Stimulated activated naive B cell treated with anti-CD40 and anti-IgM and Interleukin-4, amounts not matched to agents 10 μg/mL and 1 μg/mL and 100 μg/mL, for 72 hours (primary cell): ENCODE measurements around the gene THAP7.

Experiments used
- ATAC-seq, 2 donors: fragments of 150-1000 bp; cut with Tn5 transposase; replicated peaks; 2 replicates each; pipeline ENCODE4 v1.10.0; 2021; ENCODE audit warnings: moderate library complexity in 1 of 2
- DNase-seq: peaks from one replicate; pipeline ENCODE4 v3.0.0; 2021
- H3K27ac Mint-ChIP-seq: one replicate; pipeline ENCODE4 v1.8.0; 2022; ENCODE audit warnings: mild to moderate bottlenecking, mixed read lengths
- H3K27me3 Mint-ChIP-seq, 2 donors: one replicate each; pipeline ENCODE4 v1.8.0; 2022; ENCODE audit warnings: mixed read lengths in 2 of 2
- H3K36me3 Mint-ChIP-seq, 2 donors: one replicate each; pipeline ENCODE4 v1.8.0; 2022; ENCODE audit warnings: mixed read lengths in 2 of 2, mild to moderate bottlenecking in 1 of 2
- H3K4me1 Mint-ChIP-seq, 2 donors: one replicate each; pipeline ENCODE4 v1.8.0; 2022; ENCODE audit warnings: mixed read lengths in 2 of 2, mild to moderate bottlenecking in 1 of 2
- H3K4me3 Mint-ChIP-seq, 2 donors: one replicate each; pipeline ENCODE4 v1.8.0; 2022; ENCODE audit warnings: mild to moderate bottlenecking in 2 of 2, mixed read lengths in 2 of 2, moderate library complexity in 1 of 2
- H3K9me3 Mint-ChIP-seq, 2 donors: one replicate each; pipeline ENCODE4 v1.8.0; 2022; ENCODE audit warnings: mixed read lengths in 2 of 2, mild to moderate bottlenecking in 1 of 2

Gene THAP7

DNA sequence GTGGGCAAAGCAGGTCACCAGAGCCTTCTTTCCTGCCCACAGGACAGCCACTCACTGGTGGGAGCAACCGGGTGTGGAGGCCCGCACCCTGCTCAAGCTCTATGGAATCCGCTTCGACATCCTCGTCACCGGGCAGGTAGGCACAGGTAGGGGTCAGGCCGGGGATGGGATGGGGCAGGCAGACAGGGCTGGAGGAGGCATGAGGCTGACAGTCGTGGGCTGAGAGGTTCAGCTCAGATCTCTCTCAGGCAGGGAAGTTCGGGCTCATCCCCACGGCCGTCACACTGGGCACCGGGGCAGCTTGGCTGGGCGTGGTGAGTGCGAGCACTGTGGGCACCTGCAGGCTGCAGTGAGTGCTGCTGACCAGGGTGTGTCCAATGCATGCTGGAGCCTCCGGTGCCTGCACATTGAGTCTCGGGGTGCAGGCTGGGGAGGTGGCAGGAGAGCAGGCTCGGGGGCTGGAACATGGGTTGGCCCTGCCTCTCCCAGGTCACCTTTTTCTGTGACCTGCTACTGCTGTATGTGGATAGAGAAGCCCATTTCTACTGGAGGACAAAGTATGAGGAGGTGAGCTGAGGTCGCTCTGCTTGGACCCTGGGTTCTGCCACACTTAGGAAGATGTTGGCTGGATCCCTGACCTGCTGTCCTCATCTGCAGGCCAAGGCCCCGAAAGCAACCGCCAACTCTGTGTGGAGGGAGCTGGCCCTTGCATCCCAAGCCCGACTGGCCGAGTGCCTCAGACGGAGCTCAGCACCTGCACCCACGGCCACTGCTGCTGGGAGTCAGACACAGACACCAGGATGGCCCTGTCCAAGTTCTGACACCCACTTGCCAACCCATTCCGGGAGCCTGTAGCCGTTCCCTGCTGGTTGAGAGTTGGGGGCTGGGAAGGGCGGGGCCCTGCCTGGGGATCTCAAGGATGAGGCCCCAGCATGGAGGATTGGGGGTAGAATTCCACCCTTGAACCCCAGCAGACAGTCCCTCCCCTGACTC lies 24.1 kb upstream of the THAP7 start:
- ATAC-seq (no peak), DNase-seq (no peak)
- Mint-ChIP-seq H3K27ac (peak overlapping the region; percentile 47), H3K36me3 (no peaks in the 10 kb centered on the region), H3K4me1 (peaks cover 5 to 9% of the 10 kb centered on the region in 2 donors), H3K4me3 (no peak overlapping the region), H3K27me3 (peaks cover 29 to 40% of the 10 kb centered on the region in 2 donors), H3K9me3 (no peaks in the 10 kb centered on the region)

DNA sequence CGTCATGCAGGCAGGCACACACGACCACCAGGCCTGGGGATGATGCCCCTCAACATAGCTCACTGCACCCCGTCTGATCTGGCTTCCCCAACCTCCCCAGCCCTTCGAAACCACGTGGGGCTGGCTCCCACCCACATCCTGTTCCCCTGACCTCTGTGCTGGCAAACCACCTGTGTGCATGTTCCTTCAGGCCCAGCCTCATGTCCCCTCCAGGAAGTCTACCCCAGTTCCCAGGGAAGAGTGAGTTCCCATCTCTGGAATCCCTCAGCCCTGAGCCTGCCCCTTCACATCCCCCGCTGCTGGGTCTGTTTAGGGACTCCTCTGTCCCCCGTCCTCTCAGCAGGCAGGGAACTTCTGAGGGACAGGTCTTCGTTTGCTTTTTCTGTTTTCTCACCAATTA lies 23.3 kb upstream of the THAP7 start:
- DNase-seq (no peak), ATAC-seq (no peak)
- Mint-ChIP-seq H3K36me3 (no peaks in the 10 kb centered on the region), H3K27ac (peak overlapping the region; percentile 47), H3K27me3 (peaks cover 23 to 40% of the 10 kb centered on the region in 2 donors), H3K4me1 (peaks cover 5 to 7% of the 10 kb centered on the region in 2 donors), H3K4me3 (no peak overlapping the region), H3K9me3 (no peaks in the 10 kb centered on the region)

DNA sequence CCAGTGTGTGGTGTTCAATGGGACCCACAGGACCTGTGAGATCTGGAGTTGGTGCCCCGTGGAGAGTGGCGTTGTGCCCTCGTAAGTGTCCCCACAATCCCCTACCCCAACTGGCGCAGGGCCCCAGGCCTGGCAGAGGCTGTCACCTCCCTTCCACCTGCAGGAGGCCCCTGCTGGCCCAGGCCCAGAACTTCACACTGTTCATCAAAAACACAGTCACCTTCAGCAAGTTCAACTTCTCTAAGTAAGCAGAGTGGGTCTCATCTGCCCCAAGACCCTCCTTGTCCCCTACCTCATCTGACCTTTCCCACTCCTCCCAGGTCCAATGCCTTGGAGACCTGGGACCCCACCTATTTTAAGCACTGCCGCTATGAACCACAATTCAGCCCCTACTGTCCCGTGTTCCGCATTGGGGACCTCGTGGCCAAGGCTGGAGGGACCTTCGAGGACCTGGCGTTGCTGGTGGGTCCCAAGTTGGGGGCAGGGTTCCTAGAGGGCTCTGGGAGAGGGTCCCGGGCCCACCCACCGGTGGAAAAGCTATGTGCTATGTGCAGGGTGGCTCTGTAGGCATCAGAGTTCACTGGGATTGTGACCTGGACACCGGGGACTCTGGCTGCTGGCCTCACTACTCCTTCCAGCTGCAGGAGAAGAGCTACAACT lies 21.2 kb upstream of the THAP7 start:
- no peaks in the 10 kb centered on the region for H3K9me3 Mint-ChIP-seq
- H3K27ac Mint-ChIP-seq: no peak overlapping the region
- H3K4me3 Mint-ChIP-seq: no peak overlapping the region
- DNase-seq (no peak), ATAC-seq (peak in 1 of 2 donors; percentile 34)
- peaks cover 5 to 7% of the 10 kb centered on the region in 2 donors for H3K4me1 Mint-ChIP-seq
- no peaks in the 10 kb centered on the region for H3K36me3 Mint-ChIP-seq
- peaks cover 11 to 31% of the 10 kb centered on the region in 2 donors for H3K27me3 Mint-ChIP-seq

DNA sequence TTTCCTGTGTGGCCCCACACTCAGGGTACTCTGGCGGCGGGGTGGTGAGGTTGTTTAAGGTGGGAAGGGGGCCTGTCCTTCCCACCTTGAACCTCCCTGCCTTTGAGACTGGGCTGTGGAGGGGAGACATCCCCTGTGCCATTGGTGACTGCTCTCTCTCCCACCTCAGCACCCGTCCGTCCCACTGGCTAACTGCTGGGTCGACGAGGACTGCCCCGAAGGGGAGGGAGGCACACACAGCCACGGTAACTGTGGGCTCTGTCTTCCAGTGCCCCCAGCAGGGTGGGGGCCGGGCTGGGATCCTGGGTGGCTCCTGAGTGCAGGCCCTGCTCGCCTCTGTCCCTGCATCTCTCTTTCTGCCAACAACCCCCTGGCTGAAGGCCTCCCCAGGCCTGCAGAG lies 20.6 kb upstream of the THAP7 start:
- no peak overlapping the region for H3K4me3 Mint-ChIP-seq
- DNase-seq: no peak
- H3K27ac Mint-ChIP-seq: no peak overlapping the region

DNA sequence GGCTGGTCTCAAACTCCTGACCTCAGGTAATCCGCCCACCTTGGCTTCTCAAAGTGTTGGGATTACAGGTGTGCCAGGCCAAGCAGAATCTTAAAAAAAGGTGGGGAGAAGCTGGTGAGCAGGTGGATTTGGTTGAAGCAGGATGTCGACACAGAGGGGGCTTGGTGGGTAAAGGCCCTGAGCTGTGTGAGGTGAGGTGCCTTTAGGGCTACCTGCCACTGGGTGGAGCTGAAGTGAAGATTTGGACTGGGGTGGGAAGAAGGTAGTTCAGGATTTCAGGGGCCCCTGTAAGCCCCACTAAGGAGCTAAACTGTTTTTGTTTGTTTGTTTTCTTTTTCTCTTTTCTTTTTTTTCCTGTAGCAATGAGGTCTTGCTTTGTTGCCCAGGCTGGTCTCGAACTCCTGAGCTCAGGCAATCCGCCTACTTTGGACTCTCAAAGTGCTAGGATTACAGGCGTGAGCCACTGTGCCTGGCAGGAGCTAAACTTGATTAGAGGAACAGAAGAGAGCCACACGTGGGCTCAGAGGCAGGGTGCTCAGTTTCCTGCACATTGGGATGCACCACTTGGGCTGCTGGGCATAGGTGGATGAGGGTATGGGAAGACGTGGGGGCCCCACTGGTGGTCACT lies 19.0 kb upstream of the THAP7 start:
- no peak overlapping the region for H3K4me3 Mint-ChIP-seq
- H3K4me1 Mint-ChIP-seq: peaks cover 11 to 13% of the 10 kb centered on the region in 2 donors
- H3K27me3 Mint-ChIP-seq: peaks cover 10 to 43% of the 10 kb centered on the region in 2 donors
- no peak for DNase-seq
- no peaks in the 10 kb centered on the region for H3K9me3 Mint-ChIP-seq
- H3K27ac Mint-ChIP-seq: no peak overlapping the region
- ATAC-seq: peak; percentile 68 to 84
- no peaks in the 10 kb centered on the region for H3K36me3 Mint-ChIP-seq

More for the DNA sequence above, 20.6 kb upstream of the THAP7 start:
- no peaks in the 10 kb centered on the region for H3K36me3 Mint-ChIP-seq
- H3K9me3 Mint-ChIP-seq: no peaks in the 10 kb centered on the region
- peaks cover 5 to 7% of the 10 kb centered on the region in 2 donors for H3K4me1 Mint-ChIP-seq
- no peak for ATAC-seq
- peaks cover 15 to 35% of the 10 kb centered on the region in 2 donors for H3K27me3 Mint-ChIP-seq

DNA sequence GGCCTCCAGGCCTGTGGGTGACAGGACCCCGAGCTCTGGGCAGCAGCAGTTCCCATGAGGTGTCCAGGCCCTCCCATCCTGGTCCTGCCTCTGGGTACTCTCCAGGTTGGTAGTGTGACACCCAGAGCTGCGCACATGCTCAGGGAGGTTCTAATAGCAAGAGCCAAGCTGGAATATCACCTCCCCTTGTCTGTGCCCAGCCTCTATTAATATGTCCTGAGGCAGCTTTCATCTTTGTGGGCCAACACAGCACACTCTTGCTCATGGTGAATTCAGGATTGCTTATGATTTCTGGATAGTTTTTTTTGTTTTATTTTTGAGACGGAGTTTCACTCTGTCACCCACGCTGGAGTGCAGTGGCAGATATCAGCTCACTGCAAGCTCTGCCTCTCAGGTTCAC lies 16.4 kb upstream of the THAP7 start:
- H3K4me3 Mint-ChIP-seq: no peak overlapping the region
- H3K9me3 Mint-ChIP-seq: no peaks in the 10 kb centered on the region
- H3K4me1 Mint-ChIP-seq: peaks cover 22 to 25% of the 10 kb centered on the region in 2 donors
- H3K36me3 Mint-ChIP-seq: no peaks in the 10 kb centered on the region
- ATAC-seq (no peak), DNase-seq (no peak)
- H3K27ac Mint-ChIP-seq: peak overlapping the region; percentile 77
- H3K27me3 Mint-ChIP-seq: peaks cover 4 to 38% of the 10 kb centered on the region in 2 donors

DNA sequence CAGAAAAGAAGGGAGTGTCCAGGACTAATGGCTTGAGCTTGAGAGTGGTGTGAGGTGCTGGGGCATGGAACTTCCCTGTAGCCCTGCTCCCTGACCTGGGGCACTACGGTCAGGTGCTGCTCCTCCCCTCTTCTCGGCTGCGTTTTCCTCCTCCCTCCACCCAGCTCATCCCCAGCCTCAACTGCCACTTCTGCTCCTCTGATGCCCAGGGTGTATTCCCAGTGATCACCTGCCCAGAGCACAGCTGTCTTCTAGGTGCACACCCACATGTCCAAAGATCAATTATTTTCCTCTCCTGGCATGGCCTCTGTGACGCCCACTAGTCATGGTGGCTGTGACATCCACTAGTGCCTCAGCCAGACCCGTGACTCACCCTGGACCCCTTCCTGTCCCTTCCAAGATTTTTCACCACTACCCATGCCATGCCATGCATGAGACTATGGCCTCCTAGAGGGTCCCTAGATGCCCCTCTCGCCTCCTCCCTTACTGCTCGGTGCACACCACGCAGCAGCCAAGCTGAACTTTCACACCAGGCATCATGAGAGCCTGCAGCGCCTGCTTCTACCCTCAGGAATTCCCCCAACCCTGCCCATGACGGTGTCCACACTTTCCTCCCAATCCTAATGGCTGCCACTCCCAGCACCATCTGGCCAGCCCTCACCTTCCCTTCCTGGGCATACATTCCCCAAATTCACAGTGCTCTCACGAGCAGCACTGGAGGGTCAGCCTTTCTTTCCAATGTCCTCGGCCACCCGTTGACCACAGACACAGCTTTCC lies 14.9 kb upstream of the THAP7 start:
- H3K4me1 Mint-ChIP-seq: peaks cover 22 to 25% of the 10 kb centered on the region in 2 donors
- H3K27ac Mint-ChIP-seq: no peak overlapping the region
- ATAC-seq (no peak), DNase-seq (no peak)
- H3K27me3 Mint-ChIP-seq: peaks cover 4 to 33% of the 10 kb centered on the region in 2 donors
- no peaks in the 10 kb centered on the region for H3K36me3 Mint-ChIP-seq
- H3K9me3 Mint-ChIP-seq: no peaks in the 10 kb centered on the region
- H3K4me3 Mint-ChIP-seq: no peak overlapping the region

DNA sequence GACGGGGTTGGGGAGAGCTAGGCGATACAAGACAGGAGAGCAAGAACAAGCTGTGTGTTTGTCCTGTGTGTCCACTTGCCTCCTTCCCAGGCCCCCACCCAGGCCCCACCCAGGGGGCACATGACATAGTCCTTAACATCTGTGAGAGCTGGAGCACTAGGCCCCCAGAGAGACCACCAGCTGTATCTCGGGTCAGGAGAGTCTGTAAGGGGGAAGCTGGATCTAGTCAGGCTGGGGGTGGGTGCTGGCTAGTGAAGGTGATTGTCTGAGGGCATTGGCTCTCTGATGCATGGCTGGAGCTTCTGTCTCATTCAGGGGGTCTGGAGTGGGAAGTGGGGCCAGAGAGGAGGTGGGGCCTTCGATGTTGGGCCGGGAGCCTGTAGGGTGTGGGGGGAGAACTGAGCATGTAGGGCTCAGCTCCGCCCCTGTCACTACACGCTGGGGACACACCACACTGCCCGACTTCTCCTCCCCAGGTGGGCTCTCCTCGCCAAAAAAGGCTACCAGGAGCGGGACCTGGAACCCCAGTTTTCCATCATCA lies 13.6 kb upstream of the THAP7 start:
- no peaks in the 10 kb centered on the region for H3K36me3 Mint-ChIP-seq
- H3K9me3 Mint-ChIP-seq: no peaks in the 10 kb centered on the region
- DNase-seq: no peak
- H3K4me1 Mint-ChIP-seq: peaks cover 20 to 25% of the 10 kb centered on the region in 2 donors
- peaks cover 4 to 21% of the 10 kb centered on the region in 2 donors for H3K27me3 Mint-ChIP-seq
- peak overlapping the region in 1 of 2 donors; percentile 85 for H3K4me3 Mint-ChIP-seq
- ATAC-seq: no peak
- no peak overlapping the region for H3K27ac Mint-ChIP-seq

DNA sequence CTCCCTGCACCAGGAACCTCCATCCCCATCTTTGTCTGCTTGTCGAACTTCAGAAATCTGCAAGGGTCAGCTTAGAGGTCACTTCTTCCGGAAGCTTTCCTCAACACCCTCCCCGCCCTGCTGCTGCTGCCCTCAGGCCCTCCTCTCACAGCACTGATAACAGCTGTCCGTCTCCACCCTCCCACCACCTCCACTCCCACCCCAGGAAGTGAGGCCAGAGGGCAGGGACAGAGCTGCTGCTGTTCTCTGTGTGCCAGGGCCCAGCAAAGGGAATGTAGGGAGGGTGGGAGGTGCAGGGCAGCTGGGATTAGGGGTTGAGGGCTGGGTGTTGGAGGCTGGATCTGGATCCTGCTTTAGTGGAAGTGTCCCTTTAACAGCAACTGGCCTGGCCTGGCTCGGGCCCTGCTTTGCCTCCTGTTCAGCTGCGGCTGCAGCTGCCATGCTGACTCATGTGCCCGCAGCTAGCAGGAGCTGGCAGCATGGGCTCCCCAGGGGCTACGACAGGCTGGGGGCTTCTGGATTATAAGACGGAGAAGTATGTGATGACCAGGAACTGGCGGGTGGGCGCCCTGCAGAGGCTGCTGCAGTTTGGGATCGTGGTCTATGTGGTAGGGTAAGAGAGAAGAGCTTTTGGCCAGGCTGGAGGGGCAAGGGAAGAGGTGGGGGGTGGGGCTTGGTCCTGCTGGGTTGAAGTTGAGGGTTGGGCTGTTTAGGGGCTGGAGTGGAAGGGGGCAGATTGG lies 13.0 kb upstream of the THAP7 start, which contains the start of gene P2RX6:
TSS of gene P2RX6 (plus strand) at position 440 of the 740 bp plus-strand sequence. CDS start at position 450, 10 bp downstream.
- Mint-ChIP-seq H3K4me1 (peaks cover 20 to 25% of the 10 kb centered on the region in 2 donors), H3K4me3 (peak within 1 kb of the TSS; percentile 85 to 90), H3K9me3 (no peaks in the 10 kb centered on the region), H3K27me3 (peaks cover 4 to 15% of the 10 kb centered on the region in 2 donors), H3K27ac (peak within 1 kb of the TSS; percentile 87), H3K36me3 (no peaks in the 10 kb centered on the region)
- DNase-seq (no peak), ATAC-seq (peak in 1 of 2 donors; percentile 15)

DNA sequence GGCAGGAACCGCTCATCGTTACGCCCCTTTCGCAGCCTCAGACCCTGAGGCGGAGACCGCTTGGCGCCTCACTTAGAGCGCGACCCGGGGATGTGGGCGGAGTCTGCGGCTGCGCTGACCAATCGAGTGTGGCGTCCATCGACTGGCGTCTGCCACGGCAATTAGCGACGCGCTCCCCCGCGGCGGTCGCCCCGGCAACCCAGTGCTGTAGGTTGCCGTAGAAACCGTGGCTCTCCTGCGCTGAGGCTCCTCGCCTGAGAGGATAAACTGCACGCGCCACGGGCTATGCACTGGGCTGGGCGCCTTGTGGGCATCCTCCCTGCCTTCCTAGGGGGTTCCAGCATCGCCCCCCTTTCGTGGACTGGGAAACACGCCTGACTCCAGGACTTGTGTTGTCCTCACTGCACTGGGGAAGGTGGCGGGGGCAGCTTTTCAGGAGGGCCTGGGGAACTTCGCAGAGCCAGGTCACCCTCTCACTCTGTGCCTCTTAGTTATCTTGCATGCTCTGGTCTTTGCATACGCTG lies 12.3 kb upstream of the THAP7 start:
- peak; percentile 86 for DNase-seq
- peak; percentile 95 to 96 for ATAC-seq
- Mint-ChIP-seq H3K27me3 (peaks cover 4 to 15% of the 10 kb centered on the region in 2 donors), H3K4me3 (peak overlapping the region; percentile 85 to 90), H3K36me3 (no peaks in the 10 kb centered on the region), H3K27ac (peak overlapping the region; percentile 87), H3K4me1 (peaks cover 20 to 25% of the 10 kb centered on the region in 2 donors), H3K9me3 (no peaks in the 10 kb centered on the region)

DNA sequence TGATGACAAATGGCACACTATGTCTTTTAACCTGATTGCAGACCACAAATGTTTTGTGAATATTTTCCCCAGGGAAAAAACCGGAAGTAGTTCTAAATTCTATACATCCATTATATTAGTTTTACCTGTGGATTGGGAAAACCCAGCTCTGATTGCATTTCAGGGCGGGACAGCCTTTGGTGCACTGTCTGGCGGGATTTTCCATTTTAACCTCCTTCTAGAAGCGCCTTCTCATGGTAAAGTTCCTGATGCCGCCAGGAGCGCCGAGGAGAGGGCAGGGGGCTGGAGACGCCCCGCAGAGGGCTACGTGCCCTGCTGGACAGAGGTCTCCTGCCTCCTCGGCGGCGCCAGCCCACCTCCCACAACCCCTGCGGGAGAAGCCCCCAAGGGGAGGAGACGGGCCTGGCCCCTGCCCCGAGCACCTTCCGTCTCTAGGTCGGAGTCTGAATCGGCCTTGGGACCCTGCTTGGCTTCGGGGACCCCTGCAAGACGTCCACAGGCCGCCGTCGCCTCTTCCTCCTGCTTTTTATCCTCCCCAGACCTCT lies 11.8 kb upstream of the THAP7 start:
- H3K27ac Mint-ChIP-seq: peak overlapping the region; percentile 87
- H3K27me3 Mint-ChIP-seq: peaks cover 4 to 15% of the 10 kb centered on the region in 2 donors
- H3K36me3 Mint-ChIP-seq: no peaks in the 10 kb centered on the region
- H3K4me3 Mint-ChIP-seq: peak overlapping the region; percentile 85 to 90
- peaks cover 20 to 25% of the 10 kb centered on the region in 2 donors for H3K4me1 Mint-ChIP-seq
- ATAC-seq (peak in 1 of 2 donors; percentile 18), DNase-seq (no peak)
- H3K9me3 Mint-ChIP-seq: no peaks in the 10 kb centered on the region
